Skeletal muscle cell (primary cell): ENCODE data around the gene DPH1.
"Not testable (repeated sequence)": the region's sequence is repeated elsewhere in the genome, so short reads cannot be mapped to it uniquely, and the experiment has no call there.

Experiments used
- DNase-seq: peaks from one replicate; pipeline ENCODE4 v3.0.0-alpha.2; 2010; ENCODE audit warnings: low read depth
- H3K4me3 ChIP-seq: 2 replicates; pipeline ENCODE4 v1.5.1; 2011; ENCODE audit warnings: low read depth, mild to moderate bottlenecking, control low read depth, low read length, moderate library complexity

DPH1 gene

GRCh38 chr17:2029911-2030778, at the start of gene DPH1:
Gene DPH1, plus strand, starts transcription at chr17:2030153. Its CDS starts 17 bp downstream, at chr17:2030170.
- DNase-seq, result peak; percentile 77

GRCh38 chr17:1980665-1981250, 49.2 kb upstream of the DPH1 start:
- DNase-seq, result no peak
- H3K4me3 ChIP-seq, result no peak overlapping the region

More at GRCh38 chr17:2029911-2030778, at the start of gene DPH1:
- peak within 1 kb of the TSS; percentile 100 for H3K4me3 ChIP-seq

- DNase-seq, H3K4me3 ChIP-seq: not testable (repeated sequence)
Measured at GRCh38 chr17:1982793-1983366, 47.1 kb upstream of the DPH1 start.

- H3K4me3 ChIP-seq, result no peak overlapping the region
- DNase-seq, result no peak
Measured at GRCh38 chr17:1985093-1985492, 44.9 kb upstream of the DPH1 start.

- no peak overlapping the region for H3K4me3 ChIP-seq
Measured at GRCh38 chr17:1985686-1986085, 44.3 kb upstream of the DPH1 start.

DNA sequence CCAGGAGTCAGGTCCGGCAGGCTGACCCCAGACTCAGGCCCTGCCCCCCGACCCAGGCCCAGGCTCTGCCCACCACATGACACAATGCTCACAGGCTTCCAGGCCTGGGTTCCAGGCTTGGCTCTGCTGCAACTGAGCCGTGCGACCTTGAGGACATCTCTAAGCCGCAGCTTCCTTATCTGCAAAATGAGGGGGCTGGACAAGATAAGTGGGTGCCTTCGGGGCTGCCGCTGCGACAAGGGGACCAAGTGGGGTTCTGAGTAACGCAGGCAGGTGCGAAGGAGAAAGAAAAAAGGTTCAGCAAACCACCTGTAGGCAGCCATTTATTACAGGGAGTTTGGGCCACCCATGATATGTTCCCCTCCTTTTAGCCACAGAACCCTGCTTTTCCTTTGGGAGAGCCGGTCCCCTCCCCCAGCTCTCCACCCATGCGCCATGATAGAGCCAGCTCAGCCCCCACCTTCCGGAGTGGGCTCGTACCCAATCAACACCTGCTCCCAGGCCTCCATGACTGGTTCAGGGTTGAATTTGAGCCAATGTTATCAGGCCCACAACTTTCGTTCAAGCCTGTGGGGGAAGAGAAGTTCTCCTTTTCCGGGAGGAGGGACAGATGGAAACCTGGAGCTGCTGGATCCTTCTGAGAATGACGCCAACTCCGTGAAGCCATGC, 43.0 kb upstream of the DPH1 start:
- no peak for DNase-seq
- no peak overlapping the region for H3K4me3 ChIP-seq

More at GRCh38 chr17:1985686-1986085, 44.3 kb upstream of the DPH1 start:
- DNase-seq, result no peak

- peak; percentile 36 for DNase-seq
- no peak overlapping the region for H3K4me3 ChIP-seq
Measured at GRCh38 chr17:1989135-1989534, 40.8 kb upstream of the DPH1 start.

- H3K4me3 ChIP-seq, result no peak overlapping the region
- no peak for DNase-seq
Measured at GRCh38 chr17:1992541-1992940, 37.4 kb upstream of the DPH1 start.

- H3K4me3 ChIP-seq, result no peak overlapping the region
- DNase-seq, result no peak
Measured at GRCh38 chr17:1994707-1995106, 35.2 kb upstream of the DPH1 start.

DNA sequence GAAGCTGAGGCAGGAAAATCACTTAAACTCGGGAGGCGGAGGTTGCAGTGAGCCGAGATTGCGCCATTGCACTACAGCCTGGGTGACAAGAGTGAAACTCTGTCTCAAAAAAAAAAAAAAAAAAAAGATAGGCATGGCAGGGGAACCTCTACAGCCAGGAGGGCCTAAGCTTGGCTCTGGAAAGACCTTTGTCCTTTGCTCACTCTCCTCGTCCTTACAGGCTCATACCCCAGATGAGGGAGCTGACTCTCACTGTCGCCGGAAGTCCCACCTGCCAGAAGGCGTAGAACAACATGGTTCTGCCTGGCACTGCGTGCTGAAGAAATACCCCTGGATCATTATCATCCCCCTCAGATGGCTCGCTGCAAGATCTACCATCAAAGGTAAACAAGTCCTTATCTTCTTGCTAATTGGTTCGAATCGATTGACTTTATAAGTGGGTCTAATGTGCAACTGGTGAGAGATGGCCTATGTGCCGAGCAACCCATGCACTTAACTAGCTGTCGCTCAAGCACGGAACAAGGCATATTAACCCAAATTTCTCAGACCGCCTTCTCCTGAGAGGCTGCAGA, 34.5 kb upstream of the DPH1 start:
- no peak overlapping the region for H3K4me3 ChIP-seq
- no peak for DNase-seq

GRCh38 chr17:1995907-1996799, 33.8 kb upstream of the DPH1 start:
- no peak for DNase-seq
- no peak overlapping the region for H3K4me3 ChIP-seq

GRCh38 chr17:1996800-1997288, 33.1 kb upstream of the DPH1 start:
- no peak for DNase-seq
- no peak overlapping the region for H3K4me3 ChIP-seq

DNA sequence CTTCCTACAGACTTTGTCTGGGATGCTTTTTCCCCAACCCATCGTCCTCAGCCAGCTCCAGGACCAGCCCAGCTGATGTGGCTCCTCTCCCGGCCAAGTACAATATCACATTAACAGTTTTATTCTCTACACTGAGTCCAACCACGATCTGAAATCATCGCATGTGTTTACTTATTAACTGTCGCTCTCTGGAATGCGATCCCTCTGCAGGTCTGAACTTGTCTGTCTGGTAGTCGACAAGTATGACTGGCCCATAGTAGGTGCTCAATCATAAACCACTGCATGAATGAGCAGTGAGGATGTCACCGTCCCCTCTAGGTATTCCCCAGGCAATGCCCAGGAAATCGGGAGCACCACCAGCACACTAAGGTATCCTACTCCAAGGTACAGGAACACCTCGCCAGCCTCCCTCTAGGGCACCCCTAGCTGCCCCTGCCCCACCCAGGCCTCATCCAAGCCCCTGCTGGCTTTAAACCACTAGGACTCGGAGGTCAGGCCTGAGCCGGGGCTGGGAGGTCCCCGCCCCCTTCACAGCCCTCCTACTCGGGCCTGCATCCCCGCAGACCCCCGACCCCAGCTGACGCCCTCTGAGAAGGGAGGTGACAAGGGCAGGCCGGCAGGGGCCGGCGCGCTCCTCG, 32.5 kb upstream of the DPH1 start:
- no peak for DNase-seq
- H3K4me3 ChIP-seq, result no peak overlapping the region

DNA sequence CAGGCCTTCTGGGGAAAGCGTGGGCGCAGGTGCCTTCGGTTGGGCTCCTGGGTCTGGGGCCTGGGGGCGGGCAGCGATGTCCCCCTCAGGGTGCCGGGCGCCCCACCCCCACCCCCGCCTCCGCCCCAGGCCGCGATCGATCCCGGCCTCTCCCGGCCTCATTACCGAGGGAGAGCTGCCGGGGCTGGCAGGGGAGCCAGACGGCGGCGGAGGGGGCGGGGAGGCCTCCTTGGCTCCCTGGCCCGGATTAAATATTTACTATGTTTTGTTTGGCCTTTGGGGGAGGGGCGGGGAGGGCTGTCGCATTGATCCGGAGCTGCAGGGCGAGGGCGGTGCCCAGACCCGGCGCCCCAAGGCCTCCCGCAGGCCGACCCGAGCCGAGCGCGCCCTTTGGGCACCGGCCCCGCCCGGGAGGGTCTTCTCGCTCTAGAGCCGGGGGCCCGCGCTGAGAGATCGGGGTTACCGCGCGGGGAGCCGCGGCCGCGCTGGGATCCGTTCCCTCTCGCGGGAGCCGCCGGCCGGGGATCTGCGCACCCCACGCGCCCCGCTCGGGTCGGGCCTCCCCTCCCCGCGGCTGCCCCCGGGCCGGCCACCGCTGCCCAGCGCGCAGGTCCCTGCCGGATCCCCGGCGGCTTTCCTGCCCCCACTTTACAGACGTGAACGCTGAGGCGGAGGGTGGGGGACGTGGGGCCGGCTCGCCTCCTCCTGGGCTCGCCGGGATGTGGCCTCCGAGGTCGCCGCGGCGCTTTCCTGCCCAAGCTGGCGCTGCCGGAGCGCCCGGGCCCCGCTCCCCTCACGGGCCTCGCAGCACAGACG, 31.8 kb upstream of the DPH1 start:
- no peak for DNase-seq
- H3K4me3 ChIP-seq, result peak overlapping the region; percentile 37

- DNase-seq, result no peak
- H3K4me3 ChIP-seq, result no peak overlapping the region
Measured at GRCh38 chr17:1999557-2000251, 30.2 kb upstream of the DPH1 start.

- no peak overlapping the region for H3K4me3 ChIP-seq
- no peak for DNase-seq
Measured at GRCh38 chr17:2002767-2003329, 27.1 kb upstream of the DPH1 start.
